Measurements from ENCODE around the gene CBFA2T3.

CBFA2T3 gene

GRCh38 chr16:88855176-88855575 is 121.8 kb downstream of the CBFA2T3 start:
- H3K4me3 ChIP-seq: no peak overlapping the region
- no peak for TF ChIP-seq CTCF (IDR thresholded peaks at IDR 0.05)
- no peak for DNase-seq (ENCODE audit: low spot score)
- no peak overlapping the region for H3K27ac ChIP-seq

GRCh38 chr16:88854306-88855111 is 122.5 kb downstream of the CBFA2T3 start:
- TF ChIP-seq CTCF (IDR thresholded peaks at IDR 0.05): no peak
- no peak overlapping the region for H3K27ac ChIP-seq
- no peak for DNase-seq (ENCODE audit: low spot score)

GRCh38 chr16:88853325-88853941 is 123.6 kb downstream of the CBFA2T3 start:
- DNase-seq (ENCODE audit: low spot score): no peak

More at GRCh38 chr16:88854306-88855111, 122.5 kb downstream of the CBFA2T3 start:
- no peak overlapping the region for H3K4me3 ChIP-seq

GRCh38 chr16:88851616-88852015 is 125.4 kb downstream of the CBFA2T3 start:
- no peak for DNase-seq (ENCODE audit: low spot score)
- no peak for TF ChIP-seq CTCF (IDR thresholded peaks at IDR 0.05)
- Histone ChIP-seq H3K27ac (no peak overlapping the region), H3K4me3 (no peak overlapping the region)

More at GRCh38 chr16:88853325-88853941, 123.6 kb downstream of the CBFA2T3 start:
- no peak for TF ChIP-seq CTCF (IDR thresholded peaks at IDR 0.05)
- Histone ChIP-seq H3K27ac (no peak overlapping the region), H3K4me3 (no peak overlapping the region)

GRCh38 chr16:88850531-88851199 is 126.3 kb downstream of the CBFA2T3 start:
- no peak for TF ChIP-seq CTCF (IDR thresholded peaks at IDR 0.05)
- Histone ChIP-seq H3K4me3 (no peak overlapping the region), H3K27ac (no peak overlapping the region)
- no peak for DNase-seq (ENCODE audit: low spot score)

GRCh38 chr16:88848557-88848956 is 128.4 kb downstream of the CBFA2T3 start:
- no peak overlapping the region for H3K27ac ChIP-seq
- no peak for DNase-seq (ENCODE audit: low spot score)
- no peak overlapping the region for H3K4me3 ChIP-seq
- no peak for TF ChIP-seq CTCF (IDR thresholded peaks at IDR 0.05)
